CD14-positive monocyte (primary cell): Measurements from ENCODE around the gene PTTG1IP. TPM values are rescaled to one million over a fixed set of nuclear protein-coding genes. Genes with fewer than 3 reads are reported as not detected.

Source experiments
- DNase-seq, 3 donors: peaks; one replicate each; pipeline ENCODE4 v3.0.0-alpha.2; 2011 to 2022
- H2AFZ ChIP-seq: 2 replicates; pipeline ENCODE4 v1.6.0; 2012; ENCODE audit warnings: mild to moderate bottlenecking, low read depth, low read length, inconsistent platforms; ENCODE audit not compliant: insufficient read depth, poor library complexity, severe bottlenecking
- H3K27ac ChIP-seq, 2 donors: 1 replicate in 1 of 2; 2 replicates in 1 of 2; pipeline ENCODE4 v1.5.1; 2012 to 2013; ENCODE audit warnings: low read length in 2 of 2, control low read depth in 1 of 2, inconsistent platforms in 1 of 2, low read depth in 1 of 2, mild to moderate bottlenecking in 1 of 2
- H3K27me3 ChIP-seq, 2 donors: one replicate each; pipeline versions ENCODE4 v1.6.0 to v1.6.1; 2011 to 2013; ENCODE audit warnings: low read length in 2 of 2; ENCODE audit not compliant: control insufficient read depth in 2 of 2, insufficient read depth in 2 of 2
- H3K36me3 ChIP-seq, 2 donors: replicated peaks in 1 of 2; 1 replicate in 1 of 2; 2 replicates in 1 of 2; pipeline versions ENCODE4 v1.5.1 to v1.6.1; 2012 to 2013; ENCODE audit warnings: low read length in 2 of 2, control low read depth in 1 of 2, inconsistent platforms in 1 of 2, mild to moderate bottlenecking in 1 of 2; ENCODE audit not compliant: insufficient read depth in 2 of 2, control insufficient read depth in 1 of 2
- H3K4me1 ChIP-seq, 2 donors: 1 replicate in 1 of 2; 2 replicates in 1 of 2; pipeline versions ENCODE4 v1.5.1 to v1.6.1; 2012 to 2013; ENCODE audit warnings: low read length in 2 of 2, control low read depth in 1 of 2, inconsistent platforms in 1 of 2, mild to moderate bottlenecking in 1 of 2, moderate library complexity in 1 of 2; ENCODE audit not compliant: insufficient read depth in 2 of 2, control insufficient read depth in 1 of 2
- H3K4me2 ChIP-seq: replicated peaks from 2 replicates; pipeline ENCODE3; 2012; ENCODE audit warnings: low read length, moderate library complexity, mild to moderate bottlenecking; ENCODE audit not compliant: poor library complexity, severe bottlenecking; ENCODE audit errors: extremely low read depth
- H3K4me3 ChIP-seq, 3 experiments: fragments of 200-600 bp in 1 of 3; sonication (generic) in 1 of 3; replicated peaks in 1 of 3; 1 replicate in 2 of 3; 2 replicates in 1 of 3; pipeline ENCODE4 v1.5.1; 2011 to 2013; ENCODE audit warnings: low read length in 3 of 3, mild to moderate bottlenecking in 3 of 3, control low read depth in 2 of 3, low read depth in 2 of 3, inconsistent platforms in 1 of 3, moderate library complexity in 1 of 3
- H3K79me2 ChIP-seq: 2 replicates; pipeline ENCODE4 v1.6.0; 2012; ENCODE audit warnings: mild to moderate bottlenecking, control low read depth, inconsistent platforms, low read length, moderate library complexity; ENCODE audit not compliant: insufficient read depth
- H3K9ac ChIP-seq: 2 replicates; pipeline ENCODE4 v1.6.0; 2017; ENCODE audit warnings: low read length, mild to moderate bottlenecking; ENCODE audit not compliant: insufficient read depth, poor library complexity, severe bottlenecking
- H3K9me3 ChIP-seq, 2 donors: replicated peaks in 1 of 2; 1 replicate in 1 of 2; 2 replicates in 1 of 2; pipeline versions ENCODE4 v1.5.1 to v1.6.1; 2012 to 2013; ENCODE audit warnings: low read length in 2 of 2, control low read depth in 1 of 2; ENCODE audit not compliant: control insufficient read depth in 1 of 2, insufficient read depth in 1 of 2
- H4K20me1 ChIP-seq: 2 replicates; pipeline ENCODE4 v1.6.0; 2012; ENCODE audit warnings: mild to moderate bottlenecking, low read length, control low read depth, moderate library complexity; ENCODE audit not compliant: insufficient read depth
- H3K27ac Mint-ChIP-seq, 7 donors: one replicate each; pipeline ENCODE4 v1.8.0; 2020; ENCODE audit warnings: mild to moderate bottlenecking in 7 of 7, mixed read lengths in 7 of 7, moderate library complexity in 6 of 7, inconsistent platforms in 2 of 7
- H3K27me3 Mint-ChIP-seq, 3 donors: one replicate each; pipeline ENCODE4 v1.8.0; 2021 to 2022; ENCODE audit warnings: low read depth in 3 of 3, mild to moderate bottlenecking in 3 of 3, mixed read lengths in 3 of 3, moderate library complexity in 3 of 3, inconsistent platforms in 1 of 3
- H3K36me3 Mint-ChIP-seq, 2 donors: one replicate each; pipeline ENCODE4 v1.8.0; 2020; ENCODE audit warnings: mixed read lengths in 2 of 2, inconsistent platforms in 1 of 2, mild to moderate bottlenecking in 1 of 2
- H3K4me1 Mint-ChIP-seq: one replicate; pipeline ENCODE4 v1.8.0; 2020; ENCODE audit warnings: mild to moderate bottlenecking, mixed read lengths
- H3K4me3 Mint-ChIP-seq, 2 donors: one replicate each; pipeline ENCODE4 v1.8.0; 2020; ENCODE audit warnings: mild to moderate bottlenecking in 2 of 2, mixed read lengths in 2 of 2, moderate library complexity in 1 of 2
- H3K9me3 Mint-ChIP-seq, 7 donors: one replicate each; pipeline ENCODE4 v1.8.0; 2020 to 2022; ENCODE audit warnings: mixed read lengths in 7 of 7, mild to moderate bottlenecking in 6 of 7, moderate library complexity in 6 of 7, inconsistent platforms in 2 of 7
- WGBS: methylation state at CpG from one replicate; pipeline ENCODE4 v1.1.5; 2013; ENCODE audit warnings: missing lambda C conversion rate; ENCODE audit not compliant: insufficient coverage; 5-methylcytosine and 5-hydroxymethylcytosine counted together
- intact Hi-C, 2 donors: fragments of 100-400 bp; cut with micrococcal nuclease; formaldehyde crosslinking; loops; one replicate each; pipeline versions ENCODE4 v1.15.0 to v1.15.1; 2023
- polyA plus RNA-seq, 3 donors: library from polyadenylated mRNA; depleted of rRNA in 1 of 3; unstranded in 2 of 3; stranded (reverse) in 1 of 3; fragments of 300-500 nt in 2 of 3; fragments of >200 nt in 1 of 3; fragmentation: Illumina TruSeq in 2 of 3; gene quantifications; 1 replicate in 2 of 3; 2 replicates in 1 of 3; pipeline ENCODE4 v1.2.3, GENCODE V29; 2012 to 2021
- TF ChIP-seq, protein P1 (sequence below): fragments of 200-600 bp; IDR thresholded peaks from one replicate; pipeline ENCODE4 v1.8.0; 2022; ENCODE audit warnings: antibody characterized with exemption, mild to moderate bottlenecking

PTTG1IP gene
- polyA plus RNA-seq, 3 donors = 118 to 238 (median 206) TPM

DNA sequence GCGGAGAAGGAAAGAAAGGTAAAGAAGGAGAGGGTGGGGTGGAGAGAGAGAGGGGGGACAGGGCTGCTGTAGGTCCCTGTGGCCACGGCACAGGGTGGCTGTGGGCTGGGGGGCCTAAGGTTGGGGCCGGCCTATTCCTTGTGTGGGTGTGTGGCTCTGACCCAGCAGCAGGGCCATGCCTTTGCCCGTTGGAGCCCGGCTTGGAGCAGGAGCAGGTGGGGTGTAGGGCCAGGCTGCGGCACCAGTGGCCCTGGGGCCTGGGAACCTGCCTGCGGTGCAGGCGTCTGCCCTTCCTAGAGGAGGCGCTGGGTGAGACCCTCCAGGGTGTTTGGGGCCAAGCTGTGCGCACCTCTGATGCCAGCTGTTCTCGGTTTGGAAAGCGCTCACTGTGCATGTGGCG, 36.0 kb downstream of the PTTG1IP start:
- Histone ChIP-seq H3K4me1 (no peaks in the 10 kb centered on the region), H4K20me1 (no peaks in the 10 kb centered on the region), H3K27me3 (no peaks in the 10 kb centered on the region), H2AFZ (no peak overlapping the region), H3K9me3 (no peaks in the 10 kb centered on the region), H3K79me2 (no peaks in the 10 kb centered on the region), H3K27ac (no peak overlapping the region), H3K4me3 (no peak overlapping the region), H3K36me3 (no peaks in the 10 kb centered on the region), H3K9ac (no peak overlapping the region), H3K4me2 (no peak overlapping the region)
- H3K27me3 Mint-ChIP-seq = peaks cover 2 to 7% (median 6%) of the 10 kb centered on the region in 3 donors
- peaks cover 0 to 2% (median 0%) of the 10 kb centered on the region in 7 donors for H3K9me3 Mint-ChIP-seq
- no peaks in the 10 kb centered on the region for H3K36me3 Mint-ChIP-seq
- H3K4me3 Mint-ChIP-seq = no peak overlapping the region
- DNase-seq = no peak
- 98% methylated on average over 13 of the region's 13 CpGs for WGBS
- TF ChIP-seq, protein P1, sequence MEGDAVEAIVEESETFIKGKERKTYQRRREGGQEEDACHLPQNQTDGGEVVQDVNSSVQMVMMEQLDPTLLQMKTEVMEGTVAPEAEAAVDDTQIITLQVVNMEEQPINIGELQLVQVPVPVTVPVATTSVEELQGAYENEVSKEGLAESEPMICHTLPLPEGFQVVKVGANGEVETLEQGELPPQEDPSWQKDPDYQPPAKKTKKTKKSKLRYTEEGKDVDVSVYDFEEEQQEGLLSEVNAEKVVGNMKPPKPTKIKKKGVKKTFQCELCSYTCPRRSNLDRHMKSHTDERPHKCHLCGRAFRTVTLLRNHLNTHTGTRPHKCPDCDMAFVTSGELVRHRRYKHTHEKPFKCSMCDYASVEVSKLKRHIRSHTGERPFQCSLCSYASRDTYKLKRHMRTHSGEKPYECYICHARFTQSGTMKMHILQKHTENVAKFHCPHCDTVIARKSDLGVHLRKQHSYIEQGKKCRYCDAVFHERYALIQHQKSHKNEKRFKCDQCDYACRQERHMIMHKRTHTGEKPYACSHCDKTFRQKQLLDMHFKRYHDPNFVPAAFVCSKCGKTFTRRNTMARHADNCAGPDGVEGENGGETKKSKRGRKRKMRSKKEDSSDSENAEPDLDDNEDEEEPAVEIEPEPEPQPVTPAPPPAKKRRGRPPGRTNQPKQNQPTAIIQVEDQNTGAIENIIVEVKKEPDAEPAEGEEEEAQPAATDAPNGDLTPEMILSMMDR = no peak
- intact Hi-C loops = no loop called here
- H3K4me1 Mint-ChIP-seq = peaks cover 11% of the 10 kb centered on the region
- no peak overlapping the region for H3K27ac Mint-ChIP-seq

DNA sequence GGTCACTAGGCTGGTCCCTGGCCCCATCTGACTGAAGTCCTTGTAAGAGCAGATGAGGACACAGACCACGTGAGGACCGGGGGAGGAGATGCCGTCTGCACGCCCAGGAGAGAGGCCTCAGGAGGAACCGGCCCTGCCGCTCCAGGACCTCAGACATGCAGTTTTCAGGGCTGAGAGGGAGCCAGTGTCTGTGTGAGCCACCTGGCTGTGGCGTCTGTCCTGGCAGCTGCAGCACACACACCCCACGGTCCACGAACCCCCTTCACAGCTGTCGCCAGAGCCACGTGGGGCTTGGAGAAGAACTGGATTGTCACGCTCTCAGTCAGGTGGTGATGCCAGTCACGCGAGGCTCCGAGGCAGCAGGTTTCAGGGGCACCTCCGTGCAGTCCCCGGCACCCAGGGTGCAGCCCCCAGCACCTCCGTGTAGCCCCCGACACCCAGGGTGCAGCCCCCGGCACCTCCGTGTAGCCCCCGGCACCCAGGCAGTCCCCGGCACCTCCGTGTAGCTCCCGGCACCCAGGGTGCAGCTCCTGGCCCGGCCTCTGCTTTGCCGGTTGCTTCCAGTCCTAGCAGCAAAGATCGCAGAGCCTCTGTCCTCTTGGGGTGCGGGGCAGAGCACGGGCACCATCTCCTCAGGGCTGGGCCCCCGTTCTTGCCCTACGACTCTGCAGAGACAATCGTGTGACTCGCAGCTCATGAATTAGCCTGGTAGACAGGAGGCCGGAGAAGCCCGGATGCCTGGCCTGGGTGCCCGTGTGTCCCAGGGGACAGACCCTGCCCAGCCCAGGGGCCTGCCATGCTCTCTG, 36.6 kb downstream of the PTTG1IP start:
- H3K4me2 ChIP-seq = no peak overlapping the region

More for the DNA sequence above, 36.6 kb downstream of the PTTG1IP start:
- Mint-ChIP-seq H3K4me1 (peaks cover 11% of the 10 kb centered on the region), H3K4me3 (no peak overlapping the region), H3K27me3 (peaks cover 2 to 7% (median 6%) of the 10 kb centered on the region in 3 donors), H3K36me3 (no peaks in the 10 kb centered on the region), H3K9me3 (peaks cover 0 to 2% (median 0%) of the 10 kb centered on the region in 7 donors), H3K27ac (no peak overlapping the region)
- no peak overlapping the region for H2AFZ ChIP-seq
- H3K4me1 ChIP-seq = peaks cover 0 to 3% of the 10 kb centered on the region in 2 donors
- 92% methylated on average over 37 of the region's 37 CpGs for WGBS
- H3K9me3 ChIP-seq = no peaks in the 10 kb centered on the region
- intact Hi-C loops = no loop called here
- H3K79me2 ChIP-seq = no peaks in the 10 kb centered on the region
- H3K36me3 ChIP-seq = no peaks in the 10 kb centered on the region
- no peaks in the 10 kb centered on the region for H4K20me1 ChIP-seq
- no peaks in the 10 kb centered on the region for H3K27me3 ChIP-seq
- H3K9ac ChIP-seq = no peak overlapping the region
- TF ChIP-seq, protein P1 = no peak
- H3K4me3 ChIP-seq = no peak overlapping the region
- DNase-seq = no peak
- H3K27ac ChIP-seq = no peak overlapping the region
